A172 (cell line): ENCODE data around the gene GIT1. TPM values are rescaled to one million over a fixed set of nuclear protein-coding genes. Genes with fewer than 3 reads are reported as not detected.
"Not testable (repeated sequence)": the region's sequence is repeated elsewhere in the genome, so short reads cannot be mapped to it uniquely, and the experiment has no call there.

ENCODE experiments used
- DNase-seq: peaks from one replicate; pipeline ENCODE4 v3.0.0-alpha.2; 2015; ENCODE audit warnings: low spot score
- total RNA-seq: library from RNA; depleted of rRNA; stranded (reverse); fragments of >200 nt; shearing (Covaris generic); gene quantifications from 2 replicates; pipeline ENCODE4 v1.2.3, GENCODE V29; 2014

Gene GIT1
- total RNA-seq, 1 experiment from 2014 or later, result 51.8 TPM

GRCh38 chr17:29567554-29568330 lies 21.7 kb downstream of the GIT1 start:
- peak; percentile 30 for DNase-seq

GRCh38 chr17:29567304-29567553 lies 22.2 kb downstream of the GIT1 start:
- no peak for DNase-seq

GRCh38 chr17:29566473-29567303 lies 22.8 kb downstream of the GIT1 start, which contains the start of gene ABHD15:
ABHD15 (minus strand) TSS chr17:29567037; CDS start chr17:29566966, 71 bp downstream.
- peak; percentile 29 for DNase-seq

GRCh38 chr17:29565643-29566472 lies 23.6 kb downstream of the GIT1 start:
- DNase-seq, result no peak

- no peak for DNase-seq
Measured at GRCh38 chr17:29563816-29564215, 25.6 kb downstream of the GIT1 start.

GRCh38 chr17:29562615-29563014 lies 26.8 kb downstream of the GIT1 start:
- DNase-seq, result no peak

GRCh38 chr17:29561554-29562517 lies 27.6 kb downstream of the GIT1 start:
- no peak for DNase-seq

GRCh38 chr17:29560316-29560715 lies 29.1 kb downstream of the GIT1 start:
- DNase-seq, result no peak

- DNase-seq, result no peak
Measured at GRCh38 chr17:29559640-29560039, 29.8 kb downstream of the GIT1 start.

GRCh38 chr17:29558139-29558538 lies 31.3 kb downstream of the GIT1 start:
- not testable (repeated sequence) for DNase-seq

- no peak for DNase-seq
Measured at GRCh38 chr17:29557739-29558116, 31.7 kb downstream of the GIT1 start.

GRCh38 chr17:29557085-29557738 lies 32.2 kb downstream of the GIT1 start:
- DNase-seq, result peak; percentile 80

- DNase-seq, result no peak
Measured at GRCh38 chr17:29555840-29556239, 33.6 kb downstream of the GIT1 start.

- no peak for DNase-seq
Measured at GRCh38 chr17:29549177-29549923, 40.1 kb downstream of the GIT1 start.

- no peak for DNase-seq
Measured at GRCh38 chr17:29546830-29547229, 42.6 kb downstream of the GIT1 start.

- no peak for DNase-seq
Measured at GRCh38 chr17:29546085-29546484, 43.4 kb downstream of the GIT1 start.

- DNase-seq, result no peak
Measured at GRCh38 chr17:29544066-29544465, 45.4 kb downstream of the GIT1 start.

GRCh38 chr17:29533976-29534375 lies 55.5 kb downstream of the GIT1 start:
- no peak for DNase-seq

- no peak for DNase-seq
Measured at GRCh38 chr17:29526322-29526721, 63.1 kb downstream of the GIT1 start.

- no peak for DNase-seq
Measured at GRCh38 chr17:29524692-29525091, 64.8 kb downstream of the GIT1 start.
